ENCODE measurements around the gene ADAMTS3.
"Not testable (repeated sequence)": the region's sequence is repeated elsewhere in the genome, so short reads cannot be mapped to it uniquely, and the experiment has no call there.

ADAMTS3 gene

GRCh38 chr4:72432282-72432681 is 136.7 kb downstream of the ADAMTS3 start:
- Mint-ChIP-seq H3K27me3 (no peaks in the 10 kb centered on the region), H3K36me3 (ENCODE audit: low read depth) (no peaks in the 10 kb centered on the region), H3K4me1 (ENCODE audit: low read depth) (no peaks in the 10 kb centered on the region), H3K27ac (no peak overlapping the region), H3K4me3 (no peak overlapping the region), H3K9me3 (no peaks in the 10 kb centered on the region)
- intact Hi-C loops (cut with micrococcal nuclease): no loop called here

- intact Hi-C loops (cut with micrococcal nuclease): no loop called here
- H3K4me3 Mint-ChIP-seq: no peak overlapping the region
- H3K36me3 Mint-ChIP-seq (ENCODE audit: low read depth): no peaks in the 10 kb centered on the region
- H3K4me1 Mint-ChIP-seq (ENCODE audit: low read depth): no peaks in the 10 kb centered on the region
- no peaks in the 10 kb centered on the region for H3K9me3 Mint-ChIP-seq
- no peaks in the 10 kb centered on the region for H3K27me3 Mint-ChIP-seq
- H3K27ac Mint-ChIP-seq: no peak overlapping the region
Observed at GRCh38 chr4:72430988-72431387, 138.0 kb downstream of the ADAMTS3 start.

GRCh38 chr4:72430050-72430449 is 139.0 kb downstream of the ADAMTS3 start:
- H3K4me1 Mint-ChIP-seq (ENCODE audit: low read depth): no peaks in the 10 kb centered on the region
- no peaks in the 10 kb centered on the region for H3K27me3 Mint-ChIP-seq
- no peaks in the 10 kb centered on the region for H3K36me3 Mint-ChIP-seq (ENCODE audit: low read depth)
- H3K4me3 Mint-ChIP-seq: no peak overlapping the region
- H3K27ac Mint-ChIP-seq: no peak overlapping the region
- H3K9me3 Mint-ChIP-seq: no peaks in the 10 kb centered on the region
- intact Hi-C loops (cut with micrococcal nuclease): no loop called here

GRCh38 chr4:72429397-72429889 is 139.6 kb downstream of the ADAMTS3 start:
- no peaks in the 10 kb centered on the region for H3K36me3 Mint-ChIP-seq (ENCODE audit: low read depth)
- H3K9me3 Mint-ChIP-seq: no peaks in the 10 kb centered on the region
- H3K4me1 Mint-ChIP-seq (ENCODE audit: low read depth): no peaks in the 10 kb centered on the region
- no peak overlapping the region for H3K4me3 Mint-ChIP-seq
- no peak overlapping the region for H3K27ac Mint-ChIP-seq
- intact Hi-C loops (cut with micrococcal nuclease): no loop called here
- H3K27me3 Mint-ChIP-seq: no peaks in the 10 kb centered on the region

- H3K4me1 Mint-ChIP-seq (ENCODE audit: low read depth): no peaks in the 10 kb centered on the region
- H3K9me3 Mint-ChIP-seq: no peaks in the 10 kb centered on the region
- H3K36me3 Mint-ChIP-seq (ENCODE audit: low read depth): no peaks in the 10 kb centered on the region
- no peak overlapping the region for H3K27ac Mint-ChIP-seq
- H3K4me3 Mint-ChIP-seq: no peak overlapping the region
- no peaks in the 10 kb centered on the region for H3K27me3 Mint-ChIP-seq
- intact Hi-C loops (cut with micrococcal nuclease): no loop called here
Observed at GRCh38 chr4:72427057-72427456, 142.0 kb downstream of the ADAMTS3 start.

DNA sequence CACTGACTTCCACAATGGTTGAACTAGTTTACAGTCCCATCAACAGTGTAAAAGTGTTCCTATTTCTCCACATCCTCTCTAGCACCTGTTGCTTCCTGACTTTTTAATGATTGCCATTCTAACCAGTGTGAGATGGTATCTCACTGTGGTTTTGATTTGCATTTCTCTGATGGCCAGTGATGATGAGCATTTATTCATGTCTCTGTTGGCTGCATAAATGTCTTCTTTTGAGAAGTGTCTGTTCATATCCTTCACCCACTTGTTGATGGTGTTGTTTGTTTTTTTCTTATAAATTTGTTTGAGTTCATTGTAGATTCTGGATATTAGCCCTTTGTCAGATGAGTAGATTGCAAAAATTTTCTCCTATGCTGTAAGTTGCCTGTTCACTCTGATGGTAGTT is 143.1 kb downstream of the ADAMTS3 start:
- H3K27me3 Mint-ChIP-seq; intact Hi-C loops (cut with micrococcal nuclease); H3K9me3 Mint-ChIP-seq; H3K4me3 Mint-ChIP-seq; H3K36me3 Mint-ChIP-seq (ENCODE audit: low read depth); H3K27ac Mint-ChIP-seq; H3K4me1 Mint-ChIP-seq (ENCODE audit: low read depth): not testable (repeated sequence)

- intact Hi-C loops (cut with micrococcal nuclease): no loop called here
- Mint-ChIP-seq H3K36me3 (ENCODE audit: low read depth) (no peaks in the 10 kb centered on the region), H3K4me1 (ENCODE audit: low read depth) (no peaks in the 10 kb centered on the region), H3K27me3 (no peaks in the 10 kb centered on the region), H3K27ac (no peak overlapping the region), H3K9me3 (no peaks in the 10 kb centered on the region), H3K4me3 (no peak overlapping the region)
Observed at GRCh38 chr4:72424006-72424405, 145.0 kb downstream of the ADAMTS3 start.

DNA sequence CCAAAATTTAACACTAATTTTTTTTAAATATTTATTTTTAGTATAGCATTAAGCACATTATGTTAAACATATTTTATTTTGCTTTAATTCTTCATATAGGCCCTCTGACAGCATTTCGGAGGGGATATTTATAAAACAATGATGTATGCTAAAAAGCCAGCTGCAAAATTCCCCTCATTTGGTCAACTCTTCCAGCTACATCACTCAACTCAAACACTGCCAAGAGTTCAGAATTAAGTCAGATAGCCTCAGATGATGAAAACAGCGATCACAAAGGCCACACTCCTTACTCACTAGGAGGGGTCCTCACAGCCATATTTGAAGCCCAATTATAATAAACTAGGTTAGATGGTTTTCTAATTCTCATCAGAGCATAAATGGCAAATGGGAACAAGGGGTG is 146.6 kb downstream of the ADAMTS3 start:
- Mint-ChIP-seq H3K27me3 (no peaks in the 10 kb centered on the region), H3K9me3 (no peaks in the 10 kb centered on the region), H3K4me1 (ENCODE audit: low read depth) (no peaks in the 10 kb centered on the region), H3K4me3 (no peak overlapping the region), H3K36me3 (ENCODE audit: low read depth) (no peaks in the 10 kb centered on the region), H3K27ac (no peak overlapping the region)
- intact Hi-C loops (cut with micrococcal nuclease): no loop called here

DNA sequence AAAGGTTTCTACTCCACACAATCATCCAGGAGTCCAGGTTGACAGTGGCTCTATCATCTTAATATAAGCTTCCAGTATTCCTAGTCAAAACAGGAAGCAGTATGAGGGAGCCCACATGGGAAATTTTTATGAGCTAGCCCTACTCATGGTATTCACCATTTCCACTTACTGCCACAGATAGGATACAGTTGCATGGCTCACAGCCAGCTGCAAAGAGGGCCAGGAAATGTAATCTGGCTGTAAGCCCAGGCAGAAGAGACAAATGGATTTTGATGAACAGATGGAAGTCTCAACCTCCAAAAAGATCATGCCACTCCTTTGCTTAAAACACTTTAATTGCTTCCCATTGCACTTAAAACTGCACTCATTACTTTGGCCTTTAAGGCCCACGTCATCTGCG is 150.6 kb downstream of the ADAMTS3 start:
- Mint-ChIP-seq H3K27ac (no peak overlapping the region), H3K27me3 (no peaks in the 10 kb centered on the region), H3K4me3 (no peak overlapping the region), H3K9me3 (no peaks in the 10 kb centered on the region), H3K36me3 (ENCODE audit: low read depth) (no peaks in the 10 kb centered on the region), H3K4me1 (ENCODE audit: low read depth) (no peaks in the 10 kb centered on the region)
- intact Hi-C loops (cut with micrococcal nuclease): no loop called here

- Mint-ChIP-seq H3K27ac (no peak overlapping the region), H3K36me3 (ENCODE audit: low read depth) (no peaks in the 10 kb centered on the region), H3K4me3 (no peak overlapping the region), H3K9me3 (no peaks in the 10 kb centered on the region), H3K4me1 (ENCODE audit: low read depth) (no peaks in the 10 kb centered on the region), H3K27me3 (no peaks in the 10 kb centered on the region)
- intact Hi-C loops (cut with micrococcal nuclease): no loop called here
Observed at GRCh38 chr4:72410158-72410557, 158.9 kb downstream of the ADAMTS3 start.

GRCh38 chr4:72408568-72408967 is 160.5 kb downstream of the ADAMTS3 start:
- intact Hi-C loops (cut with micrococcal nuclease): no loop called here
- no peaks in the 10 kb centered on the region for H3K9me3 Mint-ChIP-seq
- H3K36me3 Mint-ChIP-seq (ENCODE audit: low read depth): no peaks in the 10 kb centered on the region
- no peaks in the 10 kb centered on the region for H3K4me1 Mint-ChIP-seq (ENCODE audit: low read depth)
- no peaks in the 10 kb centered on the region for H3K27me3 Mint-ChIP-seq
- H3K4me3 Mint-ChIP-seq: no peak overlapping the region
- H3K27ac Mint-ChIP-seq: no peak overlapping the region

- no peaks in the 10 kb centered on the region for H3K36me3 Mint-ChIP-seq (ENCODE audit: low read depth)
- H3K27me3 Mint-ChIP-seq: no peaks in the 10 kb centered on the region
- intact Hi-C loops (cut with micrococcal nuclease): no loop called here
- no peaks in the 10 kb centered on the region for H3K9me3 Mint-ChIP-seq
- H3K4me3 Mint-ChIP-seq: no peak overlapping the region
- H3K27ac Mint-ChIP-seq: no peak overlapping the region
- no peaks in the 10 kb centered on the region for H3K4me1 Mint-ChIP-seq (ENCODE audit: low read depth)
Observed at GRCh38 chr4:72405417-72405816, 163.6 kb downstream of the ADAMTS3 start.

GRCh38 chr4:72397314-72397713 is 171.7 kb downstream of the ADAMTS3 start:
- Mint-ChIP-seq H3K27ac (no peak overlapping the region), H3K27me3 (no peaks in the 10 kb centered on the region), H3K9me3 (no peaks in the 10 kb centered on the region), H3K4me3 (no peak overlapping the region), H3K4me1 (ENCODE audit: low read depth) (no peaks in the 10 kb centered on the region), H3K36me3 (ENCODE audit: low read depth) (no peaks in the 10 kb centered on the region)
- intact Hi-C loops (cut with micrococcal nuclease): no loop called here

DNA sequence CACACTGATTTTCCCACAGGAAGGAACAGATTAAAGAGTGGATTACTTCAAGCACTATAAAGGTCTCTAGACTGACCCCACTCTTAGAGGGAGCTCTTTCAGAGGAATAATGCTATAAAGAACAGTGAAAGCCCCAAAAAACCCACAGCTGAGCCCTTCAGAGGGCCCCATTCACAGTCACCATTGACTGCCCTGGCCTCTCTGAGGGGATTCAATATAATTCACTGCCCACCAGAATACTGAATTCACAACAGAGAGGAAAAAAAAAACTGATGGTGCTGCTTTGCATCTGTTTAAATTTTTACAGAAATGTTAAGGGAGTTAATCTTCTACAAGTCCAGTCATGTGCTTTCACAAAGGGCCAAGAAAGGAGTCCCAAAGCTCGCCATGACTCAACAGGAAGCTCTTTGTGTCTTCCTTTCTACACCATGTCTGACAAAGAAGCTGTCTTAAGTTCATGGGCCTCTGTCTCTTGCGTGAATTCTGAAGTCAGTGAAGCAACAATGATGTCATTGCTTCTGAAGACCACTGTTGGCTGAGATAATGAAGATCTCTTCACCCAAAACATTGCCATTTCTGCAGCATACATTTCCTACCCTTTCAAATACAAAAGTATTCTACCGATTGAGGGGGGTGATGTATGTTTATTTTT is 174.9 kb downstream of the ADAMTS3 start:
- no peaks in the 10 kb centered on the region for H3K27me3 Mint-ChIP-seq
- H3K9me3 Mint-ChIP-seq: no peaks in the 10 kb centered on the region
- H3K36me3 Mint-ChIP-seq (ENCODE audit: low read depth): no peaks in the 10 kb centered on the region
- intact Hi-C loops (cut with micrococcal nuclease): no loop called here
- no peak overlapping the region for H3K27ac Mint-ChIP-seq
- H3K4me1 Mint-ChIP-seq (ENCODE audit: low read depth): no peaks in the 10 kb centered on the region
- no peak overlapping the region for H3K4me3 Mint-ChIP-seq

GRCh38 chr4:72391281-72391680 is 177.7 kb downstream of the ADAMTS3 start:
- Mint-ChIP-seq H3K27ac (no peak overlapping the region), H3K4me3 (no peak overlapping the region), H3K4me1 (ENCODE audit: low read depth) (no peaks in the 10 kb centered on the region), H3K27me3 (no peaks in the 10 kb centered on the region), H3K9me3 (no peaks in the 10 kb centered on the region), H3K36me3 (ENCODE audit: low read depth) (no peaks in the 10 kb centered on the region)
- intact Hi-C loops (cut with micrococcal nuclease): no loop called here
